CD4-positive, alpha-beta T cell treated with Interleukin-15 for 1 hour (primary cell): ENCODE measurements around the gene NAPEPLD.
"Not testable (repeated sequence)": the region's sequence is repeated elsewhere in the genome, so short reads cannot be mapped to it uniquely, and the experiment has no call there.

Experiments
- DNase-seq: peaks from one replicate; pipeline ENCODE4 v3.0.0-alpha.2; 2020

Gene NAPEPLD

DNA sequence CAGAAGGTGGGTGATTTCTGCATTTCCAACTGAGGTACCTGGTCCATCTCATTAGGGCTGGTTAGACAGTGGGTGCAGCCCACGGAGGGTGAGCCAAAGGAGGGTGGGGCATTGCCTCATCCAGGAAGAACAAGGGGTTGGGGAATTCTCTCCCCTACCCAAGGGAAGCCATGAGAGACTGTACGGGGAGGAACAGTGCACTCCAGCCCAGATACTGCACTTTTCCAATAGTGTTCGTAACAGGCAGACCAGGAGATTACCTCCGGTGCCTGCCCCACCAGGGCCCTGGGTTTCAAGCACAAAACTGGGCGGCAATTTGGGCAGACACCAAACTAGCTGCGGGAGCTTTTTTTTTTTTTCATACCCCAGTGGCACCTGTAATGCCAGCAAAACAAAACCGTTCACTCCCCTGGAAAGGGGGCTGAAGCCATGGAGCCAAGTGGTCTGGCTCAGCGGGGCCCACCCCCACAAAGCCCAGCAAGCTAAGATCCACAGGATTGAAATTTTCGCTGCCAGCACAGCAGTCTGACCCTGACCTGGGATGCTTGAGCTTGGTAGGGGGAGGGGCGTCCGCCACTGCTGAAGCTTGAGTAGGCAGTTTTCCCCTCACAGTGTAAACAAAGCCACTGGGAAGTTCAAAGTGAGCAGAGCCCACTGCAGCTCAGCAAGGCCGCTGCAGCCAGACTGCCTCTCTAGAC, 42.7 kb downstream of the NAPEPLD start:
- no peak for DNase-seq

DNA sequence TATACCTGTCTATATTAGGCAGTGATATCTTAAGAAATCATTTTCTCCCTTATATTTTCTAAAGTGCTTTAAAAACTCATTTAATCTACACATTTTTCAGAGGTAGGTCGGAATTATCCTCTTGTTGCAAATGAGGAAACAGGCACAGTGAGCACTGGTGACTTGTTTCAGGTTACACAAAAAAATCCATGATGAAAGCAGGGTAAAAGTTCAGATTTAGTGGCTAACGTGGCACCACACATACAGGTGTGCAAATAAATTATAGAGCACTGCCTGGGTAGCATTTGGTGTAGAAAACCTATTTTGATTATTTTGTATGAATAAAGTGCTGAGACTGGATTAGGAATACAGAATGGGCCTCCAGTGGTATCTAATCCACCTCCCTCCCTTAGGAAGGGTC, 47.4 kb downstream of the NAPEPLD start:
- DNase-seq, result no peak

DNA sequence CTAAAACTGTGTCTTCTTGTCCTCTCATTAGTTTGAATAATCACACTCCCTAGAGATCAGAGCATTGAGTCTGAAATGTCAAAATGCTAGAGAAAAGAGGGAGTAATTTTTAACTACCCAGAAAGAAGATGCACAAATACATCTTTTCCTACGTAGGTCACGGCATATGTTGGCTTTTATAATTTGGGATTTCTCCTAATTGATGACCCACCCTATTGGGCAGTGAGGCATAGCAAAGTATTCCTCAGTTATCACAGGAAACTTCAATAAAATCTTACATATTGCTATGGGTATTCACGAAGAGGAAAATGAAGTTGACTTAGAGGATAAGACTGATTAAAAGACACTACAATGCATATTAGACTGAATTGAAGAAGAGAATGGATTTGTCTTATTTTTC, 48.6 kb downstream of the NAPEPLD start:
- DNase-seq, result no peak

DNA sequence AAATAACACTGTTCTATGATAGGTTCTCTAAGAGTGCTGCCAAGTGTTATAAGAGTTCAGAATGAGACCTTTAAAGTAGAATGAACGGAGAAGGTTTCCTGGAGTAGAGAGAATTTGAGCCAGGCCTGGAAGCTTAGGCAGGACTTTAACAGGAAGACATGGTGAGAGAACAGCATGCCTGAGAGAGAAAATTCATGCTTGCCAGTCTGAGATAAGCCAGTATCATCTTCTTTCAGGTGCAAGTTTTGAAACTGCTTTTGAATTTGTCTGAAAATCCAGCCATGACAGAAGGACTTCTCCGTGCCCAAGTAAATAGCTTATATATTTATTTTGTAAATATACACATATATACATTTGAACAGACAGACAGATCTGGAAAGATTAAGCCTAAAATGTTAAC, 51.9 kb downstream of the NAPEPLD start:
- DNase-seq, result no peak

DNA sequence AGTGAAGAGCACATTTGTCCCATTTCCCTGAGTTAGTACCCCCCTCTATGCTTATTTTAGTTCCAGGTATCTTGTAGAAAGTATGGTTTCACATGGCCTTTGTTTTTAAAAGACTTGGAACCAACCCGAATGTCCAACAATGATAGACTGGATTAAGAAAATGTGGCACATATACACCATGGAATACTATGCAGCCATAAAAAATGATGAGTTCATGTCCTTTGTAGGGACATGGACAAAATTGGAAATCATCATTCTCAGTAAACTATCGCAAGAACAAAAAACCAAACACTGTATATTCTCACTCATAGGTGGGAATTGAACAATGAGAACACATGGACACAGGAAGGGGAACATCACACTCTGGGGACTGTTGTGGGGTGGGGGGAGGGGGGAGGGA, 53.3 kb downstream of the NAPEPLD start:
- not testable (repeated sequence) for DNase-seq

DNA sequence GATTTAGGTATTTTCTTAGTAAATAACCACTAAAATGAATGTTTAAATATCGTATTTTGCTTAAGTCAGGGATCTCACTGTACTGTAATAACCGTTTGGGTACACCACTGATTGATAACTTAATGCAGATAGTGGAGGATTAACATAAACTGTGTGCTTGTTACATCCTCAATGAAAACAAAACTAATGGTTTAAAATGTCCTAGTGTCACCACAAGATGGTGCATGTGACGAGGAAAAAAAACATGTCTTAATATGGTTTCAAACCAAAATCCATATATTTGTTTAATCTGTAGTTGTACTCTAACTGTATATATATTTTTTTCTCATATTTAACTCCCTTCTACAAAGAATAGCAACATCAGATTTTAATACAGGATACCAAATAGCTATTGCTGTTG, 54.8 kb downstream of the NAPEPLD start:
- DNase-seq, result no peak

DNA sequence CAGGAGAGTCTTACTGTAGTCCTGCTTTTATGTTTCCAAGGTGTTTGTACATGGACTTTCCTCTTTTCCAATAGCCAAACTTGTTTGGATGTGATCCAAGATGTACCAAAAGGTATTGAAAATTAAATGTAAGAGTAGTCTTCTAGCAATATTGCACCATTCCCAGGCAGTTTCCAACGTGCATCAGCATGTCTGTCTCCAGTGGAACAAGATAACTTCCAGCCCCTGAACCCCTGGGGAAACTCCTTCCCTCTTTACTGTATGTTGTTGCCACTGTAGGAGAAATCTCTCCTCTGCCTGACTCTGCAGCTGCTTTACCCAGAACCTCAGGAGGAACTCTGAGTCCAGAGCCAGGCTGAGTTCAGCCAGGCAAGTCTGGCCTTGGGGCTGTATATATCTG, 55.5 kb downstream of the NAPEPLD start:
- DNase-seq, result no peak

DNA sequence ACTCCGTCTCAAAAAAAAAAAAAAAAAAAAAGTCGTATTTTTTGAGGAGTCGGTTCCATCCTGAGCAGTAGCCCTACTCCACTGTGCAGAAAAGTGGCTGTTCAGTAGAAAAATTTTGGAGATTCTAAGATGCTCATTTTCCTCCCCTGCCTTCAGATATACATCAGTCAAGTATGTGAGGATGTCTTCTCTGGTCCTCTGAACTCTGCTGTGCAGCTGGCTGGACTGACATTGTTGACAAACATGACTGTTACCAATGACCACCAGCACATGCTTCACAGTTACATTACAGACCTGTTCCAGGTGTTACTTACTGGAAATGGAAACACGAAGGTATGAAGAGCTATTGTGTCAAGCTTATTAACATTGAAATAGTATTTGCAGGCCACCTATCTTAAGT, 56.6 kb downstream of the NAPEPLD start:
- DNase-seq, result not testable (repeated sequence)

DNA sequence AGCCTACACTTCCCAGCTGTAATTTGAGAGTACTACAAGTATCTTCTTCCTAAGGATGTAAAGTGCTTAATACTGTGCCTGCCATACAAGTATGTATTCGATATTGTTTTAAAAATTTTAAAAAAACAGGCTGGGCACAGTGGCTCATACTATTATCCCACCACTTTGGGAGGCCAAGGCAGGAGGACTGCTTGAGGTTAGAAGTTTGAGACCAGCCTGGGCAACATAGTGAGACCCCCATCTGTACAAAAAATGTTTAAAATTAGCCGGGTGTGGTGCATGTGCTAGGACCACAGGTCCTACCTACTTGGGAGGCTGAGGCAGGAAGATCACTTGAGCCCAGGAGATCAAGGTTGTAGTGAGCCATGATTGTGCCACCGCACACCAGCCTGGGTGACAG, 65.7 kb downstream of the NAPEPLD start:
- DNase-seq, result no peak

DNA sequence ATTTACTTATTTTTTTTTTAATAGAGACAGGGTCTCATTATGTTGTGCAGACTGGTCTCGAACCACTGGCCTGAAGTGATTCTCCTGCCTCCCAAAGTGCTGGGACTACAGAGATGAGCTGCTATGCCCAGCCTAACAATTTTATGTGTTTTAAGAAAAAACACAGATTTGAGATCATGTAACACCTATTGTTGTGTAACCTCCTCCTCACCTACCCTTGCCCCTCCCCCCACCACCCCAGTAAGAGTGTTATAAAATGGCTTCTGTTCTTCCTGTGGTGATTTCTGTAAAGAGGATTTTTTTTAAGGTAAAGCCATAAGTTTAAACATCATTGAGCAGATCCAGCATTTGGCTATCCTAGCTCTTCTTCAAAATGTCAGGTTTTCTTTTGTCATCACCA, 66.4 kb downstream of the NAPEPLD start:
- DNase-seq, result no peak

DNA sequence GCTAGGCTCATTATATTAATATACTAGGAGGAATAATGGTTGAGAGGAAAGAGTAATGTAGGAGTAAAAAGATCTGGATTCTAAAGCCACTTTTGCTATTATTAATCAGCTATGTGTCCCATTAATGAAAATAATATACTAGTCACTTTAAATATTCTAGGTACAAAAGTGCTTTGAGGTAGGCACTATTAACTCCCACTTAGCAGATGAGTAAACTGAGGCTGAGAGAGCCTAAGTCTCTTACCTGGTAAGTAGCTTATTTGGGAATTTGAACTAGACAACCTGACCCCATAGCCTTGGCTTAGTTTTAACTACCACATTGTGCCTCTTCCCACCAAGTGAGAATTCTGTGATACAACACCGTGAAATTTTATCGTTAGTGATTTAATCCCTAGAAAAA, 68.0 kb downstream of the NAPEPLD start:
- DNase-seq, result no peak

DNA sequence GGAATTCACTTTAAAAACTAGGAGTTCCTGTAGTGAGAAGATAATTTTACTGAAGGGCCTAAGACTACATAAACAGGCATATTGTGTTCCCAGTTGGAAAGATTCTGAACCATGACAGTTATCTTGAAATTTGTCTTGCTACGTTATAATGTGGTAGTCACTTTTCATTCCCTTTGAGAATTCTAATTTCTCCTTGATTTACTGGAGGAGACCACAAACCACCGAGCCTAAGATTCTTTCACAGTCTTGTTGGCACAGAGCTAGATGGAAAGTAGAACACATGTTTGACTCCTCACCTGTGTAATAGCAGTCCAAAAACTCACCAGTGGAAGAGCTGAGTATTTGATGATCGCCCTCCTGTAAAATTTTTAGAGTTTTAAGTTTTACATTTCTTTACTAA, 69.1 kb downstream of the NAPEPLD start:
- no peak for DNase-seq

DNA sequence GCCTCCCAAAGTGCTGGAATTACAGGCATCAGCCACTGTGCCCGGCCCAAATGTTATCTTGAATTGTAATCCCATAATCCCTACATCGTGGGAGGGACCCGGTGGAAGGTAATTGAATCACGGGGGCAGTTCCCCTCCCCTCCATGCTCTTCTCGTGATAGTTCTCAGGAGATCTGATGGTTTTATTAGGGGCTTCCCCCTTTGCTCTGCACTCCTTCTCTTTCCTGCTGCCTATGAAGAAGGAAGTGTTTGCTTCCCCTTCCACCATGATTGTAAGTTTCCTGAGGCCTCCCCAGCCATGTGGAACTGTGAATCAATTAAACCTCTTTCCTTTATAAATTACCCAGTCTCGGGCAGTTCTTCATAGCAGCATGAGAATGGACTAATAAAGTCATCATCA, 70.7 kb downstream of the NAPEPLD start:
- not testable (repeated sequence) for DNase-seq

DNA sequence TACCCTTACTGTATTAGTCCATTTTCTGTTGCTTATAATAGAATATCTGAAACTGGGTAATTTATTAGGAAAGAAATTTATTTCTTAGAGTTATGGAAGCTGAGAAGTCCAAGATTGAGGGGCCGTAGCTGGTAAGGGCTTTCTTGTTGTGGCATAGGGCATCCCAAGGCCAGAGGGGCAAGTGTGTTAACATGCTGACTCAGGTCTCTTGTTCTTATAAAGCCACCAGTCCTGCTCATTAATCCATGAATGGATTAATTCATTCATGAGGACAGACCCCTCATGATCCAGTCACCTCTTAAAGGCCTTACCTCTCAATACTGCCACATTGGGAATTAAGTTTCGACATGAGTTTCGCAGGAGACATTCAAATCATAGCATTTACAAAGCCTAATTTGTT, 71.6 kb downstream of the NAPEPLD start:
- DNase-seq, result no peak

DNA sequence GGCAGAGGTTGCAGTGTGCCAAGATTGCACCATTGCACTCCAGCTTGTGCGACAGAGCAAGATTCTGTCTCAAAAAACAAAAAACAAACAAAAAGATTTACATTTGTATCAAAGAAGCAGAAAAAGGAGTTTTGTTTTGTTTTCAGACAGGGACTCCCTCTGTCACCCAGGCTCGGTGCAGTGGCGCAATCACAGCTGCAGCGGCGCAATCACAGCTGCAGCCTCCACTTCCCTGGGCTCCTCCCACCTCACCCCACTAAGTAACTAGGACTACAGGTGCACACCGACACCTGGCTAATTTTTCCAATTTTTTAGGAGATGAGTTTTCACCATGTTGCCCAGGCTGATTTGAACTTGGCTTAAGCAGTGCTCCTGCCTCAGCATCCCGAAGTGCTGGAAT, 72.1 kb downstream of the NAPEPLD start:
- DNase-seq, result no peak

DNA sequence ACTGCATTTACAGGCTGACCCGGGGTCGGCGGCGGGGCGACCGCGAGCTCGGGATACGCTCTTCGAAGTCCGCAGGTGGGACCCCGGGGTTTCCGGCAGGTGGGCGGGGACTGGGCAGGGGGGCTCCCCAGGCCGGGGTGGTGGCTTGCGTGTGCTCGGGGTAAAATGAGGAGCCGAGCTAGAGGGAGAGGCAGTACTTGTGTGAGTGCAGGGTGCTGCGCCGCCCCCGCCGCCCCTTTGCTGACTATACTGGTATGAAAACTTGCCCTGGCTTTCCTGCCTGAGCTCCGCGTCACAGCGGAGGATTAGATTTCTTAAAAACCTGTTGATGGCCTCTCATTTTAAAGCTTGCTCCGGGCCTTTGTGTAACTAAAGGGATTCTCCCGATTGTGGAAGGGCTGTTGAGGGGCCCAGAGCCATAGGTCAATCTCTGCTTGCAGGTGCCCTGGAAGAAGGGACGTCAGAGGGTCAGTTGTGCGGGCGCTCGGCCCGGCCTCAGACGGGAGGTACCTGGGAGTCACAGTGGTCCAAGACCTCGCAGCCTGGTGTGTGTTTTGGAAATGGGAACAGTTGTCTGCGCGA, 73.5 kb downstream of the NAPEPLD start:
- peak; percentile 70 for DNase-seq

DNA sequence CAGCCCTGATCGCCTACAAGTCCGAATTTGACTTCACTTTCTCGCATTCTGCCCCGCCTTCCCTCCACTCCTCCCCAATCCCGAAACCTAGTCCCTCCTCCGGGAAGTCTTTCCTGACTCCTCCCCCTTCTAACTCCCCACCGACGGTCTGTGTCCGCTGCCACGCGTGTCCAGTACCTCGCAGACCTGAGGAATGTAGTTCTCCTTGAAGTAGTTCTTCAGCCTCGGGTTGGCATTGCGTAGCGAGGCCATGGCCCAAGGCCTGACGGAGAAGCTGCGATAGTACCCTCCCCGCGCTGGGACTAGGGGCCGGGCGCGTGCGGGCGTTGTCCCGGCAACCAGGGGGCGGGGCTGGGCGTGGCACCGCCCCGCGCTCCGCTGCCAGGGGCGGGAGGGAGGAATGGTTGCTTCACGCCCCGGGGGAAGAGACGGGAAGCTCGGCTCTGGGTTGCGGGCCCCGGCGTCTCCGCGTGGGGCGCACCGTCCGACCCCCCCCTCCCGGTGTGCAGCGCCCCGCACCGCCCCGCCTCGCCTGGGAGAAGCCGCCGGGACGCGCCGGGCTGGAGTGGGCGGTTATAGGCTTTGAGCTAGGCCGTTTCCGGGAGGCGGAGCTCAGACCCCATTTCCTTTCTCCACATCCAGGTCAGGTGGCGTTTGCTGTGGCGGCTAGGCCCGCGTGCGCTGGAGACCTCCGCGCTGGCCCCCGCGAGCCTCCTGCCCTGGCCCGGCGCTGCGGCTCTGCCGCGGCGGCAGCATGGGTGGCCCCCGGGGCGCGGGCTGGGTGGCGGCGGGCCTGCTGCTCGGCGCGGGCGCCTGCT, 74.2 kb downstream of the NAPEPLD start, which contains the start of the genes ARMC10 and FBXL13:
Gene ARMC10, plus strand, starts transcription at position 622 of the 818 bp plus-strand sequence. Its CDS starts 133 bp downstream, at position 755.
Gene FBXL13, minus strand, starts transcription at position 278 of the 818 bp plus-strand sequence.
- peak; percentile 91 for DNase-seq

DNA sequence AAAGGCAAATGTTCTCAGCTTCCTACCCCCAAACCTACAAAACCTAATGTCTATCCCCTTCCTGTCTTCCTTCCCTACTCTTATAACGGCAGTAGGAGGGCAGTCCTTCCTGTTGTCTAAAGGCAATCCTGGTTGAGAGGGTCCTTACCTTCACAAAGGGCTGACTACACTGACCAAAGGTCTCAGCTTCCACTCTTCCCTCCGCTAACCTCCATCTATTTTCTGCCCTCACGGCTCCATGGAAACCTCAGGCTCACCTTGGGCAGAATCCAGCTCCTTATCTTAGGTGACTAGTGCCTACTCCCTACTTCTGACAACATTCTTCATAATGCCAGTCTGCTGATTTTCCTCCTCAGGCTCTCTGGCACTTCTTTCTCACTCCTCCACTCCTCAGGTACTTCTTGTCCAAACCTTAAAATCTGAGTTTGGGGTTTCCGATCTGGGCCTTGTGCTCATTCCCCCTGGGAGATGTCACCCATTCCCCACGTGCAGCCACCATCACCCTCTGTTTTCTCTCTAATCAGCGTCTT, 74.8 kb downstream of the NAPEPLD start:
- DNase-seq, result no peak

DNA sequence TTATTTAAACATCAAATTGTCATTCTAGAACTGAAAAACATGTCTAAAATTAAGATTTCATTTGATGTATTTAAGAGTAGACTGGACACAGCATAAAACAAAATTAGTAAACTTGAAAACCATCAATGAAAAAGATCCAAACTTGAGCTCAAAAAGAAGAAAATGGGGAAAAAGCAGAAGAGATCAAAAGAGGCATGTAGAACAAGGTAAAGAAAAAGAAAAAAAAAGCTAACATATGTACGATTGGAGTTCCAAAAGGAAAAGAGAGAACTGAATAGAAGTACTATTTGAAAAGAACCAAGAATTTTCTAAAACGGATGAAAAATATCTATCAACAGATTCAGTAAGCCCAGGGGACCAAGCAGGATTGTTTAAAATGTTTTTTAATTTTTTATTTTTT, 77.9 kb downstream of the NAPEPLD start:
- DNase-seq, result no peak

DNA sequence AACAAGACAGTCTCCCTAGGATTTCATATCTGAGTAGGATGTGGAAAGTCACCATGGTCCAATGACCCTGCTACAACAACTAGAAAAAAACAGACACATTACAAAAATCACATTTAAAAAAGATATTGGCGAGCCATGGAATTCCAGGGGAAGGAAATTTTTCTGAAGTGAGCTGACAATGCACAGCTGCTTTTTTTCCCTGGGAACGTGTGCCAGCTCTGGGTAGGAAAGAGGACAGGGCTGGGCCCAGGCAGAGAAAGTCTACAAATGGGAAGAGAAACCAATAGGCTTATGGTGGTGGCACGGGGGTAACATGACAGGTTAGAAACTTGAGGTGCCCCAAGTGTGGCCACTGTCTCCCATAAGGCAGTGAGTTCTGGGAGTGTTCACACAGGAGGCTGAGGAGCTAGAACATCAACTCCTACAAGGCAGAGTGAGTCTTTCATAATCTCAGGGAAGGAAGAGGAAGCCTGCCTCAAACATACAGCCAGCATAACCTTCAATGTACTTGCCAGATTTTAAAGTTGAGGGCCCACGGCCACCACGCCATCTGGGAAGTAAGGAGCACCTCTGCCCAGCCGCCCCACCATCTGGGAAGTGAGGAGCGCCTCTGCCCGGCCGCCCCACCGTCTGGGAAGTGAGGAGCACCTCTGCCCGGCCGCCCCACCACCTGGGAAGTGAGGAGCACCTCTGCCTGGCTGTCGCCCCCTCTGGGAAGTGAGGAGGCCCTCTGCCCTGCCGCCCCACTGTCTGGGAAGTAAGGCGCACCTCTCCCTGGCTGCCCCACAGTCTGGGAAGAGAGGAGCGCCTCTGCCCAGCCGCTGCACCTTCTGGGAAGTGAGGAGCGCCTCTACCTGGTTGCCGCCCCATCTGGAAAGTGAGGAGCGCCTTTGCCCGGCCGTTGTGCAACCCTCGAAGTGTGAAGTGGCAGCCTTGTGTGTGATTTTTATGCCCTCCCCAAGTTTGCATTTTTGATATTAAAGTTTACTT, 80.2 kb downstream of the NAPEPLD start:
- DNase-seq, result no peak

DNA sequence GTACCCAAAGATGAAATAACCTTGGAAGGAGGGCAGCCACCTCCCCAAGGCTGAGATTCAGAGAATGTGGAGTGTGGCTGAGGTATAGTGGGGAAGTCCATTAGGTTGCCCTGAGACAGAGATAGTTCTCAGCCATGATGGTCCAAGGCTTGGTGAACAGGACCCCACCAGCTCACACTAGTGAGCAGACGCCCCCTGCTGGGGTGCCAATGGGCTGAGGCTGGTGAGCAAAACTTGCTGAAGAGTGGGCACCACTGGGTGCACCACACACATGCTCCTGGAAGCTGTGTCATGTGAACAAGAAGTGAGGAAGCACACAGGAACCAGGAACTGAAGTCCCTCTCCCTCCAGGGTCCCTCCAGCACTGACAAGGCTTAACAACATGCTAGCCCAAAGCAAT, 83.2 kb downstream of the NAPEPLD start:
- peak; percentile 27 for DNase-seq

DNA sequence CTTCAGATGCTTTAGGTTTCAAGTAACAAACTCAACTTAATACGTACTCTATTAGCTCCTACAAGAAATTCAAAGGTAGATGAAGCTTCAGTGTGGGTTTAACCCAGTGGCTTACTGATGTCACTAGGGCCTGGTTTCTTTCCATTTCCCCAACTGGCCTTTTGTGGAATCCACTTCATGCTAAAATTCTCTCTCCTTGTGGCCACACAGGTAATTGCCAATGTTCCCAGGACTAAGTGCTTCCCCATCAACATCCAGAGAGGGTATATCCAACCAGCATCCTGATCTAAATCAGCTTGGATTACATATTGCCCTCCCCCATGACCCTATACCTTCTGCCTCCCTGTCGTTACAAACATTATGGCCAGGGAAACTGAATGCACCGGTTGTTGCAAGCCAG, 85.0 kb downstream of the NAPEPLD start:
- no peak for DNase-seq
